ENCODE measurements around the gene PLEKHD1. TPM values are rescaled to one million over a fixed set of nuclear protein-coding genes. Genes with fewer than 3 reads are reported as not detected.
"Not testable (repeated sequence)": the region's sequence is repeated elsewhere in the genome, so short reads cannot be mapped to it uniquely, and the experiment has no call there.

Gene PLEKHD1
- total RNA-seq, 2 experiments from 2014 or later: 0.05 TPM

GRCh38 chr14:69495341-69495921 is 10.9 kb downstream of the PLEKHD1 start:
- DNase-seq (no peak), ATAC-seq (no peak)
- Mint-ChIP-seq H3K4me1 (no peaks in the 10 kb centered on the region), H3K36me3 (ENCODE audit: low read depth) (no peaks in the 10 kb centered on the region), H3K27me3 (no peaks in the 10 kb centered on the region), H3K4me3 (no peak overlapping the region), H3K27ac (no peak overlapping the region), H3K9me3 (ENCODE audit: low read depth) (no peaks in the 10 kb centered on the region)
- intact Hi-C loops (cut with DNase I, micrococcal nuclease): no loop called here
- ChIA-PET POLR2A (no interaction called here), CTCF (no interaction called here)

GRCh38 chr14:69497866-69498265 is 13.3 kb downstream of the PLEKHD1 start:
- DNase-seq; H3K9me3 Mint-ChIP-seq (ENCODE audit: low read depth); ATAC-seq; H3K27me3 Mint-ChIP-seq; CTCF ChIA-PET; H3K36me3 Mint-ChIP-seq (ENCODE audit: low read depth); H3K27ac Mint-ChIP-seq; intact Hi-C loops (cut with DNase I, micrococcal nuclease); H3K4me1 Mint-ChIP-seq; H3K4me3 Mint-ChIP-seq: not testable (repeated sequence)
- POLR2A ChIA-PET: interaction anchor here (0.7 kb wide), 1 partner anchor 136 kb away, joined by 5 read pairs; no protein-coding TSS in a partner anchor

- H3K27ac Mint-ChIP-seq; ATAC-seq; H3K9me3 Mint-ChIP-seq (ENCODE audit: low read depth); DNase-seq; H3K36me3 Mint-ChIP-seq (ENCODE audit: low read depth); H3K4me3 Mint-ChIP-seq; intact Hi-C loops (cut with DNase I, micrococcal nuclease); H3K27me3 Mint-ChIP-seq; CTCF ChIA-PET; H3K4me1 Mint-ChIP-seq: not testable (repeated sequence)
- POLR2A ChIA-PET: interaction anchor here (0.7 kb wide), 1 partner anchor 136 kb away, joined by 5 read pairs; no protein-coding TSS in a partner anchor
Observed at GRCh38 chr14:69498286-69498685, 13.8 kb downstream of the PLEKHD1 start.

- no peaks in the 10 kb centered on the region for H3K36me3 Mint-ChIP-seq (ENCODE audit: low read depth)
Observed at GRCh38 chr14:69499436-69499835, 14.9 kb downstream of the PLEKHD1 start.

GRCh38 chr14:69500096-69500495 is 15.6 kb downstream of the PLEKHD1 start:
- POLR2A ChIA-PET: no interaction called here
- intact Hi-C loops (cut with DNase I, micrococcal nuclease): no loop called here
- DNase-seq (no peak), ATAC-seq (no peak)
- Mint-ChIP-seq H3K36me3 (ENCODE audit: low read depth) (no peaks in the 10 kb centered on the region), H3K27ac (no peak overlapping the region), H3K4me3 (no peak overlapping the region), H3K4me1 (no peaks in the 10 kb centered on the region), H3K9me3 (ENCODE audit: low read depth) (no peaks in the 10 kb centered on the region), H3K27me3 (peaks cover 6% of the 10 kb centered on the region)
- CTCF ChIA-PET: no interaction called here

More at GRCh38 chr14:69499436-69499835, 14.9 kb downstream of the PLEKHD1 start:
- ChIA-PET CTCF (no interaction called here), POLR2A (no interaction called here)
- Mint-ChIP-seq H3K27ac (no peak overlapping the region), H3K9me3 (ENCODE audit: low read depth) (no peaks in the 10 kb centered on the region), H3K4me1 (no peaks in the 10 kb centered on the region), H3K27me3 (peaks cover 6% of the 10 kb centered on the region), H3K4me3 (no peak overlapping the region)
- ATAC-seq (no peak), DNase-seq (no peak)
- intact Hi-C loops (cut with DNase I, micrococcal nuclease): no loop called here

GRCh38 chr14:69500736-69501135 is 16.2 kb downstream of the PLEKHD1 start:
- Mint-ChIP-seq H3K4me1 (no peaks in the 10 kb centered on the region), H3K27ac (no peak overlapping the region), H3K9me3 (ENCODE audit: low read depth) (no peaks in the 10 kb centered on the region), H3K27me3 (peaks cover 6% of the 10 kb centered on the region), H3K36me3 (ENCODE audit: low read depth) (no peaks in the 10 kb centered on the region), H3K4me3 (no peak overlapping the region)
- intact Hi-C loops (cut with DNase I, micrococcal nuclease): no loop called here
- CTCF ChIA-PET: interaction anchor here (0.5 kb wide), 1 partner anchor 633 kb away, joined by 3 read pairs; no protein-coding TSS in a partner anchor
- ATAC-seq (no peak), DNase-seq (no peak)
- POLR2A ChIA-PET: no interaction called here

GRCh38 chr14:69501423-69501838 is 16.9 kb downstream of the PLEKHD1 start:
- no peak for ATAC-seq
- Mint-ChIP-seq H3K36me3 (ENCODE audit: low read depth) (no peaks in the 10 kb centered on the region), H3K27me3 (peaks cover 6% of the 10 kb centered on the region), H3K9me3 (ENCODE audit: low read depth) (no peaks in the 10 kb centered on the region), H3K4me3 (no peak overlapping the region), H3K27ac (no peak overlapping the region), H3K4me1 (no peaks in the 10 kb centered on the region)
- intact Hi-C loops (cut with DNase I, micrococcal nuclease): no loop called here
- DNase-seq: no peak
- POLR2A ChIA-PET: no interaction called here
- CTCF ChIA-PET: interaction anchor here (0.5 to 0.6 kb wide), 2 partner anchors 139 to 634 kb away, joined by 3 read pairs; no protein-coding TSS in a partner anchor

- Mint-ChIP-seq H3K36me3 (ENCODE audit: low read depth) (no peaks in the 10 kb centered on the region), H3K4me3 (no peak overlapping the region), H3K9me3 (ENCODE audit: low read depth) (no peaks in the 10 kb centered on the region), H3K27ac (no peak overlapping the region), H3K4me1 (no peaks in the 10 kb centered on the region), H3K27me3 (peaks cover 6% of the 10 kb centered on the region)
- DNase-seq: no peak
- intact Hi-C loops (cut with DNase I, micrococcal nuclease): no loop called here
- CTCF ChIA-PET: interaction anchor here (0.7 to 1.8 kb wide), 5 partner anchors 8 to 69 kb away, joined by 3 to 9 read pairs (median 3); no protein-coding TSS in a partner anchor
- no peak for ATAC-seq
- POLR2A ChIA-PET: no interaction called here
Observed at GRCh38 chr14:69504775-69505174, 20.2 kb downstream of the PLEKHD1 start.

- ATAC-seq (no peak), DNase-seq (no peak)
- H3K36me3 Mint-ChIP-seq (ENCODE audit: low read depth): no peaks in the 10 kb centered on the region
- no peaks in the 10 kb centered on the region for H3K4me1 Mint-ChIP-seq
- H3K9me3 Mint-ChIP-seq (ENCODE audit: low read depth): no peaks in the 10 kb centered on the region
- H3K27me3 Mint-ChIP-seq: peaks cover 7% of the 10 kb centered on the region
- ChIA-PET CTCF (interaction anchor here (0.7 to 1.1 kb wide), 6 partner anchors 8 to 565 kb away, joined by 3 to 4 read pairs (median 3); no protein-coding TSS in a partner anchor), POLR2A (no interaction called here)
- no peak overlapping the region for H3K4me3 Mint-ChIP-seq
- H3K27ac Mint-ChIP-seq: no peak overlapping the region
- intact Hi-C loops (cut with DNase I, micrococcal nuclease): no loop called here
Observed at GRCh38 chr14:69505338-69506240, 21.1 kb downstream of the PLEKHD1 start.

GRCh38 chr14:69506241-69506595 is 21.7 kb downstream of the PLEKHD1 start:
- ChIA-PET CTCF (interaction anchor here (0.8 kb wide), 1 partner anchor 82 kb away, joined by 3 read pairs; no protein-coding TSS in a partner anchor), POLR2A (no interaction called here)
- Mint-ChIP-seq H3K9me3 (ENCODE audit: low read depth) (no peaks in the 10 kb centered on the region), H3K27ac (no peak overlapping the region), H3K36me3 (ENCODE audit: low read depth) (no peaks in the 10 kb centered on the region), H3K27me3 (peaks cover 8% of the 10 kb centered on the region), H3K4me1 (no peaks in the 10 kb centered on the region), H3K4me3 (no peak overlapping the region)
- DNase-seq (no peak), ATAC-seq (no peak)
- intact Hi-C loops (cut with DNase I, micrococcal nuclease): no loop called here

GRCh38 chr14:69518289-69519101 is 34.0 kb downstream of the PLEKHD1 start:
- H3K4me3 Mint-ChIP-seq: no peak overlapping the region
- H3K27ac Mint-ChIP-seq: no peak overlapping the region
- no peak for DNase-seq
- peaks cover 3% of the 10 kb centered on the region for H3K9me3 Mint-ChIP-seq (ENCODE audit: low read depth)
- H3K4me1 Mint-ChIP-seq: no peaks in the 10 kb centered on the region
- no peak for ATAC-seq
- H3K36me3 Mint-ChIP-seq (ENCODE audit: low read depth): no peaks in the 10 kb centered on the region
- H3K27me3 Mint-ChIP-seq: peaks cover 15% of the 10 kb centered on the region
- POLR2A ChIA-PET: no interaction called here
- CTCF ChIA-PET: interaction anchor here (0.9 to 1.6 kb wide), 3 partner anchors 15 to 262 kb away, joined by 3 to 4 read pairs (median 3); no protein-coding TSS in a partner anchor
- intact Hi-C loops (cut with DNase I, micrococcal nuclease): no loop called here

All from activated CD4-positive, alpha-beta T cell treated with anti-CD3 and anti-CD28 coated beads for 36 hours (primary cell).